NCI-H1105 (cell line): ENCODE results near the gene NAGPA.
A peak's percentile ranks its signal among the peaks of the same experiment; 100 is the strongest.

Experiments used
- DNase-seq: peaks from one replicate; lab custom pipeline; 2025; lab: John Stamatoyannopoulos, UW

The NAGPA gene

DNA sequence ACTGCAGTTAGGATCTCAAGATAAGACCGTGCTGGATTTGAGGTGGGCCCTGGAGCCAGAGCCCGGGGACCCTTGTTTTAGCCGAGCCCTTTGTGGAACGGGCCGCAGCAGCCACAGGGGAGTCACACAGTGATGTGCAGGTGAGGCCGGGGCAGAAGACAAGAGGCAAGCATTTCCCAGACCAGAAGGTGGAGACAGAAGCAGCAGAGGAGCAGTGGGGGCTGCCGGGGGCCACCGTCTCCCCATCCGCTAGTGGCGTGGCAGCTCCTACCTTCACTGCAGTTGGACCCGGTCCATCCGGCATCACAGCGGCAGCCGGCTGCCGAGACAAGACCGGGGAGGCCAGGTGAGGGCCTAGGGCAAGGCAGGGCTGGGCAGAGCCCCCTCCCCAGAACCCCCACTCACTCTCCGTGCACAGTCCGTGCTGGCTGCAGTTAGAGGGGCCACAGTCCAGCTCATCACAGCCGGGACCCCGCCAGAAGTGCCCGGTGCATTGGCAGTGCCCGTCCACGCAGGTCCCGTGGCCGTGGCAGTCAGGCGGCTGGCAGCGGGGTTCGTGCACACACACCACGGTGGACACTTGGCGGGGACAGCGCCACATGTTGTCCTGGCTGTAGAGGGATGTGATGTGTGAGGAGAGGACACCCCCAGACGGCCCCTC lies 6.0 kb downstream of the NAGPA start:
- DNase-seq = no peak

DNA sequence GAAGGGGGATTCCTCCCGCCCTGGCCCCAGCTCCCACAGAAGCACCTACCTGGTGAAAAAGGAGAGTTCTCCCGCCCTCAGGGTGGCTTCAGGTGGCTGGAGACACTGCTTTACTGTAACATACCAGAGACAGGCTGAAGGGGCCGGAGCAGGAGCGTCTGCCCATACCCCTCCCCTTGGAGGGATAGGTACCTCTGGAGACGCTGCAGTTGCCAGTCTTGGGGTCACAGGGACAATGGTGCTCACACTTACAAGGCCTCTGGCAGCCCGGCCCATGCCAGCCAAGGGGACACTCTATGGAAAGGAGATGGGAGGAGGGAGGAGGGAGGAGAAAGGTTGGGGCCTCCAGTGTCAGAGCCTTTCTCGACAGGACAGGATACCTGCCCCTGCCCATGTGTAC lies 6.6 kb downstream of the NAGPA start:
- no peak for DNase-seq

DNA sequence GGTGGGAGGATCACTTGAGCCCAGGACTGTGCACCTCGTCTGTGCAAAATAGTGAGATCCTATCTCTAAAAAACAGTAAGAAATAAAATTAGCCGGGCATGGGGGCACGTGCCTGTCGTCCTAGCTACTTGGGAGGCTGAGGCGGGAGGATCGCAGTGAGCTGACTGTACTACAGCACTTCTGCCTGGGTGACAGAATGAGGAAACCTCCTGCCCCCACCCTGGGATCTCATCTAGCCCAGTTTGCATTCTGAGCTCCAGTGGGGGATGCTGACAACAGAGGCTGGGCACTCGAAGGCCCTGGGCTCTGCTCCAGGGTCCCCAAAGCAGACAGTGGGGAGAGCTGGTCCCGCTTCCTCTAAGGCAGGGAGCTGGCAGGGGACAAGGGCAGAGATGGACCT lies 7.1 kb downstream of the NAGPA start:
- DNase-seq = no peak

DNA sequence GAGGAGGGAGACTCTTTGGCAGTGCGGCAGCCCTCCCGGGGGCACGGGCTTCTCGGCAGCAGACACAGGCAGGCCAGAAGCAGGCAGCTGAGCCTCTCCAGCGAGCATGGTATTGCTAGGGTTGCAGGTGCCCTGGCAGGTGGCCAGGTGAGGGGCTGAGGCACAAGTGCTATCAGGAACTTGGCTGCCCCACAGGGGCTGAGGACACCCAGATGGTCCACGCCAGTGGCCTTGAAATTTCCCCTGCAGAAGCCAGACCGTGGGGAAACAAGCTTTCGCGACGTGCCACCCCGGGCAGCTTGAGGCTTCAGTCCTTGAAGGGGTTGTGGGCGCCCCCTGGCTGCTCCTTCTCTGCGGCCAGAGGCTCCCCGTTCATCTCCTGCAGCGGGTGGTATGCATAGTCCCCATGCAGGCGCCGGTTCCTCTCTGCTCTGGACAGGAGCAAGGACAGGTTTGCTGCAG lies 8.5 kb downstream of the NAGPA start:
- peak; percentile 32 for DNase-seq

DNA sequence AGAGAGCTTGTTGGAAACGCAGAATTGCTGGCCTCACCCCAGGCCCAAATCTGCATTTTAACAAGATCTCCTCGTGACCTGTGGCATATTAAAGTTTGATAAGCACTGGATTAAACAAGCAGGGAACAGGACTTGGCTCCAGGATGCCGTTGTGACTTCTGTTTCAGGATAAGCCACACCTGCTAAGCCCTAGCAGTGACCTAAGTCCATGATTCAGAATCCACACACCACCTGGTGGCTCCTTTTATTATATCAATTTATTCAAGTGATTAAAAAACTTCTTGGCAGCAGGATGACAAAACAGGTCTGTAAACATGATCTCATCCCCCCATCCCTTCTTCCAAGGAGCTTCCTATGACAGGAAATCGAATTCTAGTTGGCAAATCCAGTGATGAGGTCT lies 9.1 kb downstream of the NAGPA start:
- DNase-seq = peak; percentile 32

DNA sequence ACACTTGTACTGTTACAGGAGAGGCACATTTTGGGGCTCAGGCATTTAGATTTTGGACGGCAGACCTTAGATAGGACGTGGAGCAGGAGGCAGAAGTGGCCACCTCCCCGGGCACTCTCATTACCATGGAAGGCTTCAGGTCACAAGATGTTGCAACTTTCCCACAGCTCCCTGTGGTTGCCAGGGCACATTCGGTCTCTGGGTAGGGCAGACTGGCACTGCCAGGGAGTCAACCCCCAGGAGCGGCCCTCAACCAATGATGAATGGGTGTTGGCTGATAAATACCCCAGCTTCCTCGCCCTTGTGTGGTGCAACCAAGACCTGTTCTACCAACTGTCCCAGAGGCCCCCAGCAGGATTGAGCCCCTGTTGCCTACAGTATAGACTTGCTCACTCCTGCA lies 11.2 kb downstream of the NAGPA start:
- DNase-seq = no peak

DNA sequence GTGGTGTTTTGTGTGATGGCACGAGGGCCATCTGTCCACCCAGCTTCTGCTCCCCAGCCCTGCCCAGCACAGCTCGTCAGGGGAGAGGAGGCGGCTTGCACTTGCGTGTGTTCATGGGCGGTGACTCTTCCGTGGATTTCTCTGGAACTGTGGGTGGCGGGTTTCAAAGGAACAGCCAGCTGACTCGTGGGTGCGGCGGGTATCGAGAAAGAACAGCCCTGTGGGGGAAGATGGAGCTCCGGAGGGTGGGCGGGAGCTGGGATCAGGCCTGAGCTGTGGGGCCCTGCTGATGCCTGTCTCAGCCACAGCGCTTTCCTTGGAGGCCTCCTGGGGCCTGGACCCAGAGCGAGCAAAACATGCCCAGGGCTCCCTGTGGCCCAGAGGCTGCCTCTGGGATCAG lies 13.2 kb downstream of the NAGPA start:
- DNase-seq = no peak

DNA sequence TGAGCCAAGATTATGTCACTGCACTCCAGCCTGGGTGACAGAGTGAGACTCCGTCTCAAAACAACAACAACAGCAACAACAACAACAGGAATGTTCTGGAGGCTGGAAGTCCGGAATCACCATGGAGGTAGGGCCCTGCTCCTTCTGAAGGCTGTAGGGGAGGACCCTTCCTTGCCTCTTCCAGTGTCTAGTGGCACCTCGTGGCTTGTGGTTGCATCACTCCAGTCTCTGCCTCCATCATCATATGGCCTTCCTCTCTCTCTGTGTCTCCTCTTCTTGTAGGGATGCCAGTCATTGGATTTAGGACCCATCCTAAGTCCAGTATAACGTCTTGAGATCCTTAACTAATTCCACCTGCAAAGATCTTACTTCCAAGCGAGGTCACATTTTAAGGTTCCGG lies 14.0 kb downstream of the NAGPA start:
- no peak for DNase-seq

DNA sequence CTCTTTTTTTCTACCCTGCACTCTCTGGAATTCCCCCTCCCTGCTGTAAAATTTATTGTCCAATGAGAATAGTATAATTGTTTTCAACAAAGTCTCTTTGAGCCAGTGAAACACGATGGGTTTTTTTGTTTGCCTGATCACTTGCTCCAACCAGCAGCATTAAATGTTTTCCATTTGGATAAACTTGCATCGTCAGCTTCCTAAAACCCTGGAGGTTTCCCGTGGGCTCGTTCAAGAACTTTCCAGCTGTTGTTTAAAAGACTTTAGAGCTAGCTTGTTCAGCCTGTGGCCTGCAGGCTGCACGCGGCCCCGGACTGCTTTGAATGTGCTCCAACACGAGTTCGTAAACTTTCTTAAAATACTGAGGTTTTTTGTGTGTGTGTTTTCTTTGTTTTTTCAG lies 14.9 kb downstream of the NAGPA start:
- no peak for DNase-seq

DNA sequence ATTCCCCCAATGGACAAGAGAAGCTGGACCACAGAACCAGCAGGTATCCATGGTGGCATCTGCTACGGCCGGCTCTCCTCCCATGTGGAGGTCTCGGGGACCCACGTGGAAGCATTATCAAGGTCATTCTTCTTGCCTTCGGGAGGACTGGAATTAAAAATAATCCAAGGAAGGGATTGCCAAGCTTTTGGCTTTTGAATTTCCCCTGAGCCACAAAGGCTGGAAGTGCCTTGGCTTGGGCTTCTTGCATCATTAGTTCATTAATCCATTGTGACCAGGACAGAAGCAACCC lies 16.1 kb downstream of the NAGPA start:
- no peak for DNase-seq

DNA sequence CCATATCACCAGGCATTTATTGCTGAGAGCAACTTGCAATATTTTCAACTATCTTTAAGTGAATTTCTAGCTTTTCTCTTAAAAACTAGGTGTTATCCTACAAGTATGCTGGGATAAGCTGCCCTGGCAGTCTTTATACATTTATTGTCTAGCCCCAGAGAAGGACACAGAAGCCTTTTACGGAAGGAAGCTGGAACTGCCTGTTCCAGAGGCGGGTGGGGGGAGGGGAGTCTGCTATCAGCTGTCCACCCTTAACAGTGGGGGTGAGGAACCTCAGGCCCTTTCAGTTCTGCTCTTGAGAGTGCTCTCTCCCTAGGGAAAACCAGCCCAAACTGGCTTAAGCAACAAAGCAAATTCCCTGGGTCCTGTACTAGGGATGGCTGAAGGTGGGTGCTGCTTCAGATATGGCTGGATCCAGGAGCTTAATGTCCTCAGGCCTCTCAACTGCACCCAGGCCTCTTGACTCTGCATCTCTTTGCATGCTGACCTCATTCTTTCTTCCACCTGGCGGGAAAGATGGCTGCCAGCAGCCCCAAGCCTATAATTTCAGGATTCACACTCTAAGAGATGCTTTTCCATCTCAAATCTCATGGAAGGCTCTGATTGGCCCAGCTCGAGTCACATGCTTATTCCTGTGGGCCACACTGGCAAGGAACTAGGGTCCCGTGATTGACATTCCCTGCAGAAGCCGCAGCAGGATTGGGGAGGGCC lies 16.6 kb downstream of the NAGPA start:
- no peak for DNase-seq

DNA sequence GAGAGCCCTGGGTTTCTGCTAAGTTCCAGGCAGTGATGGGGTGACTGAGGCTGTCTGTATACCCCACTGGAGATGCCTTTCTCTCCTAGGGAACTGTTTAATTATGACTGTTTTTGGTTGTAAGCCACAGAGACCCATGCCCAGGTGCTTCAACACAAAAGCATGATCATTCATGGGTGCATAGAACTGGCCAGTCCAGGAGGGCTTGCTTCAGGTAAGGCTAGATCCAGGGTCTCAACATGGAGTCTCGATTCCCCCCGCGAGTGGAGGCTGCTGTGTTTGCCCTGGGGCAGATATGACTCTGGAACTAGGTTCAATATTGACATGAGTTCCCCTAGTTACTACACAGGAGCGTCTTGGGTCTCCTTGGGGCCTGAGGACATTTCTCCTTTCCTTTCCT lies 17.8 kb downstream of the NAGPA start:
- DNase-seq = no peak

DNA sequence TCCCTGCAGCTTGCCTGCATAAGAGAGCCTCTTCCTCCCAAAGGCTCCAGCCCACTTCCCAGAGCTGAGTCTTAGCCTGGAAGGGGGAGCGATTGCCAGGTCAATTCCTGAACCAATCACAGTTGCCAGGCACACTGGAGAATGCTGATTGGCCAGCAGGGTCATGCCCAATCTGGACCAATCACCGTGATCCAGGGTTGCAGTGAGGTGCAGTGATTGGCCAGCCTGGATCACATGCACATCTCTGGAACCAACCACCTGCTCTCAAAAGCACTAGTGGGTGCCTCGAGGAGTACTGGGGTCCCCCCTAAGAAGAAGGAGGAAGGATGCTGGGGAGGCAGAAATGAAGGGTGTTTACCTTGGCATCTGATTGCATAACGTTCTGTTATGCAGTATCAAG lies 18.4 kb downstream of the NAGPA start:
- DNase-seq = no peak

DNA sequence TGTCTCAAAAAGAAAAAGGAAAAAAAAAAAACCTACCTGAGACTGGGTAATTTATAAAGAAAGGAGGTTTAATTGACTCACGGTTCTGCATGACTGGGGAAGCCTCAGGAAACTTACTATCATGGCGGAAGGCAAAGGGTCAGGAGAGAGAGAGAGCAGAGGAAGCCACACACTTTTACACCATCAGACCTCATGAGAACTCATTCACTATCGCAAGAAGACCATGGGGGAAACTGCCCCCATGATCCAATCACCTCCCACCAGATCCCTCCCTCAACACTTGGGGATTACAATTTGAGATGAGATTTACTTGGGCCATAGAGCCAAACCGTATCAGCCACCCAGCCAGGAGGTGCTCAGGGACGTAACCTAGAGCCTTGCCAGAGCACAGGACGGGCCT lies 20.8 kb downstream of the NAGPA start:
- DNase-seq = no peak

DNA sequence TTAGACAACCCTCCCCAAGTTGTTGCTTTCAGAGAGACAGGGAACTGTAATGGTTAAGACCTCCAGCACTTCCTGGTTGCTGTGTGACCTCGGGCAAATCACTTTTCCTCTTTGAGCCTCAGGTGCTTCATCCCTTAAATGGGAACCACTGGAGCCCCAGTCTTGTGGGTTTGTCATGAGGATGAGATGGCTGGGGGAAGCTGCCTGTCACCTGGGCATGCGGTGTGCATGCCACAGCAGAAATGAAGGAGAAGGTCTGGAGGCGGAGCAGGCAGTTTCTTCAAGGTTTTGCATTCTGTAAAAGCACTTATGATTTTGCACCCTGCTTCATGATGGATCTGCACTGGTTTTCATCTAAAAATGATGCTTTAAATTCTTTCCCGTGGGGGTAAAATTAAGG lies 22.1 kb downstream of the NAGPA start:
- DNase-seq = no peak

DNA sequence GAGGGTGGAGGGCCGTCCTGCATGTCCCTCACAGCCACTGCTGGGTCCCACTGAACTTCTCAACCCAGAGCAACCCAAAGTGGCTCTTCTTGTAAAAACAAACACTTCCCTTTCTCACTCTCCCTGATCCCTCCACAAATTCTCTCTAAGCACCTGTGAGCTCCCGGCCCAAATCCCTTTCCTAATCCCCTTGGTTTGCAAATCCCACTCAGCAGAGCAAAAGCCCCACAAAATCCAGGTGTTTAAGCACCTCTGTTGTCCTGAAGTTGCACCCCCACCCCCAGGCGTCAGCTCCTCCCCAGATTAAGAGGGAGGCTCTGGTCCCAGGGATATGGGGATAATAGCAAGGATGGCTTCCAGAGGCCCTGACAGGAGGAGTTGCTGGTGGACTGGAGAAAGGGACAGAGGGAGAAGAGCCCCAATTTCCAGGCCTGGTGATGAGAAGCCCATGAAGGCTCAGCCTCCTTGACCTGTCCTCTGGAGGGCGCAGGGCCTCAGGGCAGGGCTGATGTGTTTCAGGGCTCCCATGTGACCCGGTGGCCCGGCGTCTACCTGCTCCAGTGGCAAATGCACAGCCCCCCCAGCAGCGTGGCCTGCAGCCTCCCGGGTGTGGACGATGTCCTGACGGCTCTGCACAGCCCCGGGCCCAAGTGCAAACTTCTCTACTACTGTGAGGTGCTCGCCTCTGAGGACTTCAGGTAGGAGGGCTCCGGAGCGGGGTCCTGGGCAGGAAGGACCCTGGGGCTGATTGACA lies 23.0 kb downstream of the NAGPA start:
- no peak for DNase-seq

DNA sequence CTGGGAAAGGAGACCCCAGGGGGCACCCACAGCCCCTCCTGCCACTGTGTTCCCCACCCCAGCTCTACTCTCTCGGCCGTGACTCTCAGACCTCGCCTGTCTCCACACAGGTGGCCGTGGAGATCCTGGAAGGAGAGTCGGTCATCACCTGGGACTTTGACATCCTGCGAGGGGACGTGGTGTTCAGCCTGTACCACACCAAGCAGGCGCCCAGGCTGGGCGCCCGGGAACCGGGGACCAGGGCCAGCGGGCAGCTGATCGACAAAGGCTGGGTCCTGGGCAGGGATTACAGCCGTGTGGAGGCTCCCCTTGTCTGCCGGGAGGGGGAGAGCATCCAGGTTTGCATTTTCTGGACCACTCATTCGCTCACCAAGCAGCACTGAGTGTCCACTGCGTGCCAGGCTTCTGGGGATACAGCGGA lies 25.4 kb downstream of the NAGPA start:
- no peak for DNase-seq

DNA sequence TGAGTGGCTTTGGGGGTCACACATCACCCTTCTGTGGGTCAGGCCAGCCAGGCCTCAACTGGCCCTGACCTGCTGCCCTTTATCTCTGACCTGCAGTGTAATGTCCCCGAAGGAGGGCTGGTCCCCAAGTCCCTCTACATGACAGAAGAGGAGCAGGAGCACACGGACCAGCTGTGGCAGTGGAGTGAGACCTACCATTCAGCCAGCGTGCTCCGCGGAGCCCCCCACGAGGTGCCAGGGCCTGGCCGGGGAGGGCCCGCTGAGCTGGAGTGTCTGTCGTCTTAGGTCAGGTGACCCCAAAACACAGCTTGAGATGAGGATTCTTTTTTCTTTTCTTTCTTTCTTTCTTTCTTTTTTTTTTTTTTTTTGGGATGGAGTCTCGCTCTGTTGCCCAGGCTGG lies 26.5 kb downstream of the NAGPA start:
- no peak for DNase-seq

DNA sequence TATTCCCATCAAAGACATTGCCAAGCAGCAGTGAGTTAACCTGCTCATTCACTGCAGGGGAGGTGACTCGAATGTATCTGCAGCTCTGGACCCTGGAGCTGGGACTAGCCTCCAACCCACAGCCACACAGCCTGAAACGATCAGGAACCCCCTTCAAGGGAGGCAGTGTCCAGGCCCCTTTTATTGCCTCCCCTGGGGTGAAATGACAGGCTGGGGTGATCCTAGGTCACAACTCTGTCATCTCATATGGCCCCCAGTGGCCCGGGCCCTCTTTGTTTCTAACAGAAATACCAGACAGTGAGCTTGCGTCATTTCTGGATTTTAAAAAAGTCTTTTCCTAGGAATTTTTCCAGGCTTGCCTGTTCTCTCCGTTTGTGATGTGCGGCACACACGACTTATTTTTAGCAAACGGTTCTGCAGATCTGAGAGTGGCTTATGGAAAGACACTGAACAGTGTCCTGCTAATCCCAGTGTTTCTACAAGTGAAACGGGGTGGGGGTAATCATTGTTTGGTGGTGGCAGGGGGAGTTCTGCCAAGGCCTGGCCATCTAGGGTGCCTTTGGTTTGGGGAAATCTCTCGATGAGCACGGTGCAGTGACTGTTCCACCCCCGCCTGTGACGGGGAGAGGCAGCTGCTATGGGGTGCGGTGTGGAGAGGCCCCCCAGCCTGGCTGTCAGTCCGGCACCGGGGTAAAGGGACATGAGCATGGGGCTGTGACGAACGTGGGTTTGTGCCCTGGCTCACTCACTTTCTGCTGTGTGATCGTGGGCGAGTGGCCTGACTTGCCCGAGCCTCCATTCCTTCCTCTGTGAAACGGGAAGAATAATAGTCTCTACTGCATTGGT lies 27.2 kb downstream of the NAGPA start:
- DNase-seq = no peak

DNA sequence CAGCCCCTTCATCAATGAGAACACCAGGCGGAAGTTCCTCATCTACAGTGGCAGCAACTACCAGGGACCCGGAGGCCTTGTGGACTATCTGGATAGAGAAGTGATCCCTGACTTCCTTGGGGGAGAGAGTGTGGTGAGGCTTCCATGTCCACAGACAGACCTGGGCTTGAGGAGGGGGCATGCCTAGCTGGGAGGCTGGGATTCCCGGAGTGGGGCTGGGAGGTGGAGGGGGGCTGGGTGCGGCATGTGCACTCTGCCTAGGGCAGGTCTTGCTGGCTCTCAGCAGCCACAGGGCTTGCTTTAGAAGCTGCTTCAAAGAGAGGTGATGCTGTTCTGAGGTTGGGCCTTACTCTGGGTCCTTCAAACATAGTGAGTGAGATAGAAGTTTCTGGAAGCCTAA lies 27.8 kb downstream of the NAGPA start:
- DNase-seq = no peak

DNA sequence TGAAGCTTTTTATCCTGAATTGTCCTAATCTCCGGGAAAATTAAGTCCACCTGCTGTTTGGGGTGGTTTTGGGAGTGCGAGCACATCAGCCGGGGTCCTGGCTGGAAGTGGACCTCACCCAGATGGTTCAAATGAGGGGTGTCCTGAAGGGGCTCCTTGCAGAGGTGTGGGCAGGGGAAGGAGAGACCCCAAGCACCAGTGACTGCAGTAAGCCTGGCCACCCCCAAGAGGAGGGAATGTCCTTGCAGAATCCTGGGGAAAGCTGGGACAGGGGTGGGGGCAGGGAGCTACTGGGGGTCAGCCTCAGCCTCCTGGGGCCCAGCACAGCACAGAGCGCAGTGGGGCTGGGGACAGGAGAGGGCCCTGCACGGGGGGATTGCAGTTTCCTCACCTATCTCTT lies 29.4 kb downstream of the NAGPA start:
- no peak for DNase-seq

DNA sequence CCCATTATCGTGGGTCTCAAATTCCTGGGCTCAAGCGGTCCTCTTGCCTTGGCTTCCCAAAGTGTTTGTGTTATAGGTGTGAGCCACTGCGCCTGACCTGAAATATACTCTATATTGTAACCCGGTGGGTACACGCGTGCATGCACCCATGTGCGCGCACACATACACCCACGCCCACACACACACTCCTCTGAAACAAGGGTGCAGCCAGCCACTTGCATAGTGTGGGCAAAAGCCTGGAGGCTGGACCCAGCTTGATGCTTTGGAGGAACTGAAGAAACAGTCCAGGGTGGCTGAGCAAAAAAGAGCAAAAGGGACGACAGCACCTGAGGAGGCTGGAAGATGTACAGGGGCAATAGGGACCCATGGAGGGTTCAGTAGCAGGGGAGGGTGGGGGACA lies 29.9 kb downstream of the NAGPA start:
- no peak for DNase-seq

DNA sequence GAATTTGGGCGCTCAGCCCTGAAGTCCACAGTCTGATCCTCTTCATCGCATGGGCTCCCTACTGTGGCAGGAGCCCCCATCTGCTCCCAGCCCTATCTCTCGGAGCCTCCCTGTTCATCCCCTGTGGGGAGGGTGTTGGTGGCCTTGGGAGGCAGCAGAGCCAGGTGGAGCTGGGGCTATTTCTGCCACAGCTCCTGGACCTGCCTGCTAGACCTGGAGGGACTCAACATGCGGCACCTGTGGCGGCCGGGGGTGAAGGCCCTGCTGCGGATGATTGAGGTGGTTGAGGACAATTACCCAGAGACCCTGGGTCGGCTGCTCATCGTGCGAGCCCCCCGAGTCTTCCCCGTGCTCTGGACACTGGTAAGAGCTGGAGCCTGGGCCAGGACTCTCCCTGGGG lies 30.5 kb downstream of the NAGPA start:
- DNase-seq = no peak
